HG03196 (cell line): ENCODE measurements around the gene HNRNPA2B1.
"Not testable (repeated sequence)": the region's sequence is repeated elsewhere in the genome, so short reads cannot be mapped to it uniquely, and the experiment has no call there.

ENCODE experiments used
- ATAC-seq: cut with Tn5 transposase; IDR thresholded peaks from one replicate; pipeline ENCODE4 v1.9.1; 2021; ENCODE audit not compliant: unreplicated experiment

Gene HNRNPA2B1

GRCh38 chr7:26147646-26148306, 52.8 kb downstream of the HNRNPA2B1 start:
- ATAC-seq, result not testable (repeated sequence)

- no peak for ATAC-seq
These were observed 53.5 kb downstream of the HNRNPA2B1 start for GRCh38 chr7:26147030-26147429.

DNA sequence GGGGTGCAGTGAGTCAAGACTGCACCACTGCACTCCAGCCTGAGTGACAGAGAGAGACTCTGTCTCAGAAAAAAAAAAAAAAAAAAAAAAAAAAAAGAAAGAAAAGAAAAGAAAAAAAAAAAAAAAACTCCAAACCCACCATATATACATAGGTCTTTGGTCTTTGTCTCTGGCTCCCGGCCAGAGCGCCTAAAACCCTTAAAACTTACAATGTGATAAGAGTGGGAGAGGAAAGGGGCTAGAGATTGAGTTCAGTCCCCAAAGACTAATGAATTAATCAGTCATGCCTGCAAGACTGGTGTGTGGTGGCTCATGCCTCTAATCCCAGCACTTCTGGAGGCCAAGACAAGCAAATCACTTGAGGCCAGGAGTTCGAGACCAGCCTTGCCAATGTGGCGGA, 55.3 kb downstream of the HNRNPA2B1 start:
- ATAC-seq, result no peak

DNA sequence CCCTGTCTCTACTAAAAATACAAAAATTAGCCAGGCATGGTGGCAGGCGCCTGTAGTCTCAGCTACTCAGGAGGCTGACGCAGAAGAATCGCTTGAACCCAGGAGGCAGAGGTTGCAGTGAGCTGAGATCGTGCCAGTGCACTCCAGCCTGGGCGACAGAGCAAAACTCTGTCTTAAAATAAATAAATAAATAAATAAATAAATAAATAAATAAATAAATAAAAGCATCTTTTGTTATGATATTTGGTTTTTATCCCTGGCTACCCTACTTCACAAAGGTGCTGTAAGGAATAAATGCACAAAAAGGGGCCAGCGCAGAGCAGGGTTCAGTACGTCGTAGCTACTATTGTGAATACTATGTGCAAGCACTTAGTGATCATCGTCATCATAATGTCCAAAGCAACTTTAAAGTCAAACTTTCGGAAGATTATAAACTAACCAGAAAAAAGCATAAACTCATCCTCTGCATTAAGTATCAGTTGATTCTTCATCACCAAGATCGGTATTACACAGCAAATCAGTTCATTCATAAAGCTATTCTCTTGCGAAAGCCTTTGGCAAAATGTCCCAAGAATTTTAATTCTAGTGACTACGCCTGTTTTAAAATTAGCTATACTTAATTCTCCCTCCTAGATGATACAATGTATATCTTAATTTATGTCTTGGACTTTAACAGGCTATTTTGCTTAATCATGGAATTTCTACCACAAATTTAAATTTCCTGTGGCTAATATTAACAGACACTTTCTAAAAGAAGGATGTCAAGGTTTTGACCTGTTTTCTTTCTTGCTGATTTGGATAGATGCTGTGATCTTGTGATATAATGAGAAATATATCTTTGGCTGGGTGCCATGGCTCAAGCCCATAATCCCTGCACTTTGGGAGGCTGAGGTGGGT, 56.1 kb downstream of the HNRNPA2B1 start:
- ATAC-seq, result no peak

DNA sequence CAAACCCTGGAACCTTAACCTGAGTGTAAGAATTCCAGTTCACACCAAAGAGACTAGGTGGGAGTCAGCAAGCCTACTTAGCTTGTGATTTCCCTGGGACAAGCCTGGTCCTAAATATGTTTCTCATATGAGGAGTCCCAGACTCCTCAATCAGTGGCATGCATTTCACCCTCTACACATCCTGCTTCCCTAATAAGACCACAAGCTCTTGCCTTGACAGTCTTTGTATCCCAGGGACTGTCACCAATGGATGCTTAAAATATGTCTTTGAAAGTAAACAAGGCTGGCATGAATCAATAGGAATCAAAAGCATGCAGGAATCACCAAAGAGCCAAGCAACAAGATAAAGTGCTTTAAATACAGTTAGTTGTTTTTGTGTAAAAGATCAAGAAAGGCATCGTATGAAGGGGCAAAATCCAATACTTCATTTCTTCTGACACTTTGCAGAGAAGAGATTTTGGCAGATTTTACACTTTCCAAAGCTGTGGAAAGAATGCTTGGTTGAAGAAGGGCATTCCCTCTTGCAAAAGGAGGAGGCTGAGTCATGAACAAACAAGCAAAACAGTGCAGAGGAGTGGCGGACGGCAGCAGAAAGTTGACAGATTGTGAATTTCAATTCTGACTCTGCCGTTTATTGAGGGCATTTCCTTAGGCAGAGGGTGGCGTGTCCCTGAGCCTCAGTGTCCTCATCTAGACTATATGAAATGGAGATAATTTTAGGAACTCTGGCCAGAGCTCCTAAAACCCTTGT, 57.1 kb downstream of the HNRNPA2B1 start:
- no peak for ATAC-seq

GRCh38 chr7:26141077-26141476, 59.5 kb downstream of the HNRNPA2B1 start:
- ATAC-seq, result no peak

- no peak for ATAC-seq
These were observed 60.2 kb downstream of the HNRNPA2B1 start for GRCh38 chr7:26140380-26140779.
